ES-I3 (cell line): ENCODE measurements around the gene BFSP2.

ENCODE experiments used
- H3K36me3 ChIP-seq: 2 replicates; pipeline ENCODE4 v1.6.1; 2013; ENCODE audit warnings: mild to moderate bottlenecking, low read length, control low read depth, moderate library complexity; ENCODE audit not compliant: insufficient read depth
- H3K4me1 ChIP-seq: 2 replicates; pipeline ENCODE4 v1.6.1; 2013; ENCODE audit warnings: mild to moderate bottlenecking, control low read depth, low read length; ENCODE audit not compliant: insufficient read depth
- H3K9ac ChIP-seq: 2 replicates; pipeline ENCODE4 v1.6.1; 2013; ENCODE audit warnings: low read depth, mild to moderate bottlenecking, low read length, moderate library complexity
- H3K9me3 ChIP-seq: 2 replicates; pipeline ENCODE4 v1.6.1; 2013; ENCODE audit warnings: mild to moderate bottlenecking, low read length, moderate library complexity; ENCODE audit not compliant: control insufficient read depth, insufficient read depth

Gene BFSP2

DNA sequence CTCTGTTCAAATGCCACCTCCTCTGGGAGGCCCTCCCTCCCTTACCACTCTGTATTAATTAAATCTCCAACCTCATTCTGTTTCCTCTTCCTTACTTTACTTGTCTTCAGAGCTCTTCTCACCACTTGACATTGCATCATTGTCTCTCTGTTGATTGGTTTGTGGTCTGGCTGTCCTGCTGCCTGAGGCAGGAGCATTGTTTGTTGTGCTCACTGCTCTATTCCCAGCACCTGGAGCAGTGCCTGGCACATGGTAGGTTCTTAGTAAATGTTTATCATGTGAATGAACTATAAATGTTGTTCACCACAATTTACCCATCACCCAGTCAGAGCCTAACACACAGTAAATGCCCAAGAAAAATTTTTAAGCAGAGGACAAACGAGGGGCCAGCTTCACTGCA is 6.7 kb upstream of the BFSP2 start:
- Histone ChIP-seq H3K4me1 (no peaks in the 10 kb centered on the region), H3K9ac (no peak overlapping the region), H3K9me3 (no peaks in the 10 kb centered on the region), H3K36me3 (no peaks in the 10 kb centered on the region; the same call in 1 of the 2 replicates)

DNA sequence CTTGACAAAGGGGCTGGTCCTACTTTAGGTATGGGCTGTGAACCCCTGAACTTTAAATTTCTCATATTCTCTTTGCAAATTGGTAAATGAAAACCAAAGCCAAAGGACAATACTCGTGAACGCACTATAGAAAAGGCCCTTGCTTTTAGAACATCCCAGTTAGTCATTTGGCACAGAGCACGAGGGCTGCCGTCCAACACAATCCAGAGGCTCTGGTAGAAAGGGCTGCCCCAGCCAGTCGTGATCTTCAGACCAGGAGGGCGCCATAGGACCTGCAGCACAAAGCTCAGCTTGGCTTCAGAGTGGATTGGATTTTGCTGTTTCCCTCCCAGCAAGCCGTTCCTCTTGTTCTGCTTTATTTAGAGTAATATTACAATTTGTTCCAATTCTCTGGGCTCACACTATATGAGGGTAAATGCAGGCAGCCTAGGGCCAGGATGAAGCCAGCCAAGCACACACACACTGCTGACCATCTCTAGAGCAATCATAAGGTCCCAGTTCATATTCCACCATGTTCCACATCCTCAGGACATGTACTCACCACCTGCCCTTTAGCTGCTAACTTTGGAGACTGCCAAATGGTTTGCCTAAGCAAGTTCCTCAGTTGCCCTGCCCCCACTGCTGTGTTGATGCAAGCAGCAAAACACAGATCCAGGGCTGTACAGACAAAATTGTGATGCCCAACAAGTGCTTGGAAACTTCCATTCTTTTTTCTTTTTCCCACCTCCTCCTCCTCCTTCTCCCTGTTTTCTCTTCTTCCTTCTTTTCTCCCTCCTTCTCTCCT is 6.0 kb upstream of the BFSP2 start:
- Histone ChIP-seq H3K36me3 (no peaks in the 10 kb centered on the region; the same call in 1 of the 2 replicates), H3K4me1 (no peaks in the 10 kb centered on the region), H3K9ac (no peak overlapping the region), H3K9me3 (no peaks in the 10 kb centered on the region)

DNA sequence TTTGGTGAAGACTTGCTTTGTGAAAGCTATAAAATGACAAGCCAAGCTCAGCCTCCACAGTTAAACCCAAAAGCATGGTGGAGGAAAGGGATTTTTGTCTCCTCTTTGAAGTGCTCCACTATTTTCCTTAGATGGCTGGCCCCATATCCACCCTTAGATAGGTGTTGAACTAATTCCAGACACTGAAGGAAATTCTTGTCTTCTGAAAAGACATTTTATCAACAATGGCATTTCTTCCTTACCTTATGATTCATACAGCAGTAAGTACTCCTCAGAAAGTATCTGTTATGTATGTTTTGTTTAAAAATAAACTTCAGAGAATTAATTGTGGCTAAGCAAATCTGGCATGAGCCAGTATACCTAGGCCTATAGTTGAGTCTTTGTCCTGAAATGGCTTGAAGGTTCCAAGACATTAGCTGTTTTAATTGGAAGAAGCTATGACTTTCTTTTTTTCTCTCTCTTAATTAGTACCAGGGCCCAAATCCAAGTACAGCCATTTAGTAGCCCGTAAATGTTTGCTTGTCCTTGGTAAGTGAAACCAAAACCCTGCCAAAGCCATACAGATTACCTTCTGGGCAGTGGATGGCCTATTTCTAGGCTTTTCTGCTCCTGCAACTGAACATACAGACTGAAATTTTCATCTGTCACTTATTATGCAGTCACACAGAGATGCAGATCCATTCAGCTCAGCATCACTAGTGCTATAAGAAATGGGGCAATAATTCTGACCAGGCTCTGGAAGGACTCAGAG is 5.1 kb upstream of the BFSP2 start:
- H3K4me1 ChIP-seq = no peaks in the 10 kb centered on the region
- H3K9ac ChIP-seq = no peak overlapping the region
- no peaks in the 10 kb centered on the region for H3K9me3 ChIP-seq
- no peaks in the 10 kb centered on the region; the same call in 1 of the 2 replicates for H3K36me3 ChIP-seq

DNA sequence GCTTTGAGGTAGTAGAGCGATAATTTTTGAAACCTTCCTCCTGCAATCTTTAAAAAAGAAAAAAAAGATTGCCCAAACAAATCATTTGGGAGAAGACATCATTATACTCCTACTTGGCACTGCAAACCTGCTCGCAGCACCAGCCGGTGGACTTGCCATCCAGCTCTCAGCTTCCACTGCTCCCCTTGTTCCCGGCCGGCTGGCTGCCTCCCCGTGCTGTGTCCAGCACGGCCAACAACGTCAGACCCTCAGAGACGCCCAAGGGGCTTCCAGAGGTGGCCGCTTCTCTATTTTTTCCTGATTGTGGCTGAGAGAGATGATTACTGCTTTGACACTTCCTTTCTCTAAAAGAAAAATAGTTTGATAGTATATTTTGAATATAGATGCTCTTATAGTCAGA is 3.0 kb upstream of the BFSP2 start:
- no peaks in the 10 kb centered on the region for H3K9me3 ChIP-seq
- H3K4me1 ChIP-seq = no peaks in the 10 kb centered on the region
- H3K36me3 ChIP-seq = no peaks in the 10 kb centered on the region; the same call in 1 of the 2 replicates
- H3K9ac ChIP-seq = no peak overlapping the region

DNA sequence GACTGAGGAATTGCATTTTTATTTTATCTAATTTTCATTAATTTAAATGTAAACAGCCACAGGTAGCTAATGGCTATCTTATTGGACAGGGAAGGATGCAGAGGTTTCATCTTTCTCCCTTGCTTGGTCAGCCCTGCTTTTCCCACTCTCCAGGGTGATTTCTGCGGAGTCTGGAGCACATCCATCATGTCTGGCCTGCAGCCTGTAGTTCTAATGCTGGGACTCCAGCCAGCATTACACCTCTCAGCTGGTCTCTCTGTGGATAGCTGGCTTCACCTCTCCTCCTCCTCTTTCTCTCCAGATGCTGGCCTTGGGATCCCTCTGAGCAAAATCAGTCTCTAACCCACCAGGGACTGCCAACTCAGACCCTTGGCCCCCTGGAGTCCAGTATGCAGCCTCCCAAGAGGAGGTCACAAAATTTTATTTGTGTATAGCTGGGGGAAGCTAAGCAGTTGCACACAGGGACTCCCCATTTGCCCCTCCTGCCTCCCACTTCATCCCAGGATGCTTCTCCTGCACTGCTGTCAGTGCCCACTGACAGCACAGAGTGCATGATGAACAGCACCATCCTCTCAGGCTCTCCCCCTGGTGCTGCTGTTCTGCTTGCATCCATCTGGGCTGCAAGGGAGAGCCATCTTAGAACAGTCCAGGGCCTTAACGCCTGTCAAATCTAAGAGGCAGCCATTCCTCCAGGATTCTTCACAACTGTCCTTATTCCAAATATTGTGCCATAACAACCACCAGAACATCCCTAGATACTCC is 1.7 kb downstream of the BFSP2 start:
- H3K4me1 ChIP-seq = no peaks in the 10 kb centered on the region
- no peak overlapping the region for H3K9ac ChIP-seq
- no peaks in the 10 kb centered on the region for H3K9me3 ChIP-seq
- H3K36me3 ChIP-seq = no peaks in the 10 kb centered on the region

DNA sequence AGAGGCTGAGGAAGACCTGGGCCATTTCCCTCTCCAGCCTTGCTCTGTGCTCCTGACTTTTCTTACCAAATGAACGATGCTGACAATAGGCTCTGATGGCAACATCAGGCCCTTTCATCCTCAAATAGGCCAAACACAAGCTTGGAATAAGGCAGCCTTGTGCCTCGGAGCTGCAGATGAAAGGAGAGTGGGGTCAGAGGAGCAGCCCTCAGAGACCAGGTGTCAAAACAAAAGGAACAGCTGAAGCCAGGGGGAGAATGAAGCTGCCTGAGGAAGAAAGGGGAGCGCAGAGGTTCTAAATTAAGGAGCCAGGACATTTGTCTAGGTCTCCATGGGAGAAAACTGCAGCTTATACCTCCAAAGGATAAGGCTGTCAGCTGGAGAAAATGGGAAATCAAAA is 5.1 kb downstream of the BFSP2 start:
- Histone ChIP-seq H3K9ac (no peak overlapping the region), H3K9me3 (no peaks in the 10 kb centered on the region), H3K36me3 (no peaks in the 10 kb centered on the region), H3K4me1 (no peaks in the 10 kb centered on the region)

DNA sequence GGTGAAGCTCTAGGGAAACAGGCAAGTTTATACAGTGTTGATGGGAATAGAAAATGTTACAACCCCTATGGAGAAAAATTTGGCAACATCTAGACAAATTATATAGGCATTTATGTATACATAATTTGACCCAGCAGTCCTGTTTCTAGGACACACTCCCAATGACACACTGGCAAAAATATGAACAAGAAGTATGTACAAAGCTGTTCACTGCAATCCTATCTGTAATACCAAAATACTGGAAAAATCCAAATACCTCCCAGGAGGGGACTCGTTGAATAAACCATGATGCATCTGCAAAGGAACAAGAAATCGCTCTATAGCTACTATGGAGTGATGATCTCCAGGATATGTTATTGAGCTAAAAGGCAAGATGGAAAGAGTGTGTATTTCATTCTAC is 8.5 kb downstream of the BFSP2 start:
- Histone ChIP-seq H3K9me3 (no peaks in the 10 kb centered on the region), H3K9ac (no peak overlapping the region), H3K36me3 (no peaks in the 10 kb centered on the region), H3K4me1 (no peaks in the 10 kb centered on the region)

DNA sequence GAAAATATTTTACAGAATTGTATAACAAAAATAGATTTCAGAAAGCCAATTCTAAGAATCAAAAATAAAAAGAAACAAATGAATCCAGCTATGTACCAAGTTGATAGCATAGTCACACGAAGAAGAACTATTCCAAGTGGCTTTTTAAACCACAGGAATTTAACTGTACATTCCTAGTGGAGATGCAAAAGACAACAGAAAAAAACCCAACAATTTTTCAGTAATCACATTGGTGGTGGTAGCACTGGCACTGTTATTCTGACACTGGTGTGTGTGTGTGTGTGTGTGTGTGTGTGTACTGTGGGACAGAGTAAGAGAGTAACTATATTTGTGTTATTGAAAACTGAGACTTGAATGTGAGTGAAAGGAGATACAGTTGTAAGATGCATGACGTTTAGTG is 9.1 kb downstream of the BFSP2 start:
- Histone ChIP-seq H3K9me3 (no peaks in the 10 kb centered on the region), H3K4me1 (no peaks in the 10 kb centered on the region), H3K36me3 (no peaks in the 10 kb centered on the region), H3K9ac (no peak overlapping the region)

DNA sequence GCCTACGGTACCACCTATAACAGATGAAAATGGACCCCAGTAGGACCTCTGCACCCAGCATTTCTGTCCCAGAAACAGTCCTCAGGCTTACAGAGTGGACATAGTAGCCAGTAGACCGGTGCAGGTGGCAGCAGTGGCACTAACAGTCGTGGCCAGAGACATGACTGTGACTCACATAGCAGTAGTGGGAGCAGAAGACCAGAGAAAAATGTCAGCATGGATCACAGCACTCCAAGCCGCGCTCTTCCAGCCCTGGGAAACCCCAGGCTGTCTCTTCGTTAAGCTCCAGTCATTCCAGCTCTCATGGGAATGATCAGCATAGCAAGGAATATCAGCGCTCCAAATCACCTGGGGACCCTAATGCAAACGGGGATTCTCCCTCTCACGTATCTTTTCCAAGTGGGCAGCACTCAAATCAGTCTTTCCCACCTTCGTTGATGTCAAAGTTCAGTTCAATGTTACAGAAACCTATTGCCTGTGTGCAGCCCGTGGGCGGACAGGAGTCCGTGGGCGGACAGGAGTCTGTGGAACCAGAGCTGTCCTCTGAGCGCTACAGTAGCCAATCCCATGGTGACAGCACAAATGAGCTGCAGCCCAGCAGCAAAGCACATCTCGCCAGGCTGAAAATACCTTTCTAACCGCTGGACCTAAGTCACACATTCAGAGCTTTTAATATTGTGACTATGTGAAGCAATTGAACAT is 10.5 kb downstream of the BFSP2 start:
- Histone ChIP-seq H3K9ac (no peak overlapping the region), H3K36me3 (no peaks in the 10 kb centered on the region), H3K4me1 (no peaks in the 10 kb centered on the region), H3K9me3 (no peaks in the 10 kb centered on the region)

DNA sequence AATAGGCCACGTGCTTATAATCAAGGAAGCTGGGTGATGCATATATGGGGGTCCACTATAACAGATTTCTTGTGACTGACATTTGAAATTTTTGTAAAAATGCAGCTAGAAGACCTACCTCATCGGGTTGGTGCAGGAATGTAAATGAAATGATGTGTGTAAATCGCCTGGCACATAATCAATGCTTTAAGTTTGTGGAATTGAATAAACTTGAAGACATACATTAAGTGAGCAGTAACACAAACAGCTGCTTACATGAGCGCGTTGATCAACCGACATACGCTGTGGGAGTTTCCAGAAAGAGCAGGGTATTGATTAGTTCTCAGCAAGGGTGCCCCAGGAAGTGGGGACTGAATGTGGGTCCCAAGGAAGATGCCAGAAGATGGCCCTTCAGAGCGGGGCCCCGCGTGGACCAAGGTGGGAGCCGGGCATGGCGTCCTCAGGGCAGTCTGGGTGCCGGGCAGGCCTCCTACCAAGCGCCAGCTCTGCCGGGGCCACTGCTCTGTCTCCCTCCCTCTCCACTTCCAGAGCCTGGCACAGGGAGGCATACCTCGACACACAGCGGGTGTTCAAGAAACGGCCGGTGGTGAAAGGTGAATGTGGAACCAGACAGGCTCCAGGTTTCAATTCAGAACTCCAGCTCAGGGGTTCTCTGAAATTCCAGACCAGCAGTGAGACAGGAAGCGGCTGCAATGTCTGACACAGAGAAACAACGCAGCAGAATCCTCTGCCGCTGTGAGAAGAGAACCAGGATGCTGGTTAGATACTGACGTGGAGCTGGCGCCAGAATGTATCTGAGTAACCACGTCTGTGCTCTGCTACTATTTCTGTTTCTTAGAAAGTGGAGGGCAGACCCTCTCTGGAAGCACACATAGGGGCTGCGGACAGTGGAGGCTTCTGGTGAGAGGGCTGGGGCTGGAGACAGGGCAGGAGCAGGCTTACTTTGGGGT is 12.6 kb downstream of the BFSP2 start:
- H3K4me1 ChIP-seq = no peaks in the 10 kb centered on the region
- H3K36me3 ChIP-seq = no peaks in the 10 kb centered on the region
- no peak overlapping the region for H3K9ac ChIP-seq
- no peaks in the 10 kb centered on the region for H3K9me3 ChIP-seq

DNA sequence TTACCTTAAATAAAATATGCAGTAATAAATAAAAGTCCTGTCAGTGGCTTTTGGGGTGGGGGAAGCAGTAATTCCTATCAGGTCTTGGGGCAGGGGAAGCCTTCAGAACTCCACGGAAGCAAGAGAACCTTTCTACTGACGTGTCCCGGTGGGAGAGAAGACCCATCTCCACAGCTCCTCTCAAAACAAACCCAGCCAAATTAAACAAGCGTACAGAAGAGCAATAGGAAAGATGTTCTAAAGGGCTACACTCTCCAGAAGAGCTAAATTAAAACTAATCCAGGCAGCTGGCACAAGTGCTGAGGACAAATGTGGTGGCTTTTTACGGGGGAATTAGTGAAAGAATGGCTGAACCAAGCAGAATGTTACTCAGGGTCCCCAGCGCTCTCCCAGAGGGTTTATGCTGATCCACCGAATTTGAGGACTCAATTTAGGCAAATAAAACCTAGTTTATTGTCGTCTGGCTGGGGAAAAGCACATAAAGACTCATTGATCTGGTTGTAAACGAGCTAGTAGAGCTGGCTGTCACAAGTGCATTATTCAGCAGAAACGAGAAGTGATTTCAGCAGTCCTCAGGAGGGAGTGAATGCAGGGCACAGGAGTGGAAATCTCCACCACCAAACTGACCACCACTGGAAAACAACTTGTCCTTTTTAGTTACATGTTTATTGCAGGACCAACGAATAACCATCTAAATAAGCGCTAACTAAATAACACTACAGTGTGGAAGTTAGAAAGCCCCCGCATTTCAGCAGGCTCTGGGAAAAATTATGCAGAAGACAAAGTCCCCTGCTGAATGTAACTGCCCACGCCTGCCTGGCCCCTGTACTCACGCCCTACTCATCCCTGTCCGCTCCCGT is 13.5 kb downstream of the BFSP2 start:
- Histone ChIP-seq H3K36me3 (no peaks in the 10 kb centered on the region), H3K4me1 (no peaks in the 10 kb centered on the region), H3K9me3 (no peaks in the 10 kb centered on the region), H3K9ac (no peak overlapping the region)

DNA sequence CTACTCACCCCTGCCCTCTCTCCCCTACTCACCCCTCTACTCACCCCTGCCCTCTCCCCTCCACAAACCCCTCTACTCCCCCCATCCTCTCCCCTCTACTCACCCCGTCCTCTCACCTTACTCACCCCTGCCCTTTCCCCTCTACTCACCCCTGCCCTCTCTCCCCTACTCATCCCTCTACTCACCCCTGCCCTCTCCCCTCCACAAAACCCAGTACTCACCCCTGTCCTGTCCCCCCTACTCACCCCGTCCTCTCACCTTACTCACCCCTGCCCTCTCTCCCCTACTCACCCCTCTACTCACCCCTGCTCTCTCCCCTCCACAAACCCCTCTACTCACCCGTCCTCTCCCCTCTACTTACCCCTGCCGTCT is 14.2 kb downstream of the BFSP2 start:
- H3K9me3 ChIP-seq = no peaks in the 10 kb centered on the region
- H3K36me3 ChIP-seq = no peaks in the 10 kb centered on the region
- no peaks in the 10 kb centered on the region for H3K4me1 ChIP-seq
- no peak overlapping the region for H3K9ac ChIP-seq

DNA sequence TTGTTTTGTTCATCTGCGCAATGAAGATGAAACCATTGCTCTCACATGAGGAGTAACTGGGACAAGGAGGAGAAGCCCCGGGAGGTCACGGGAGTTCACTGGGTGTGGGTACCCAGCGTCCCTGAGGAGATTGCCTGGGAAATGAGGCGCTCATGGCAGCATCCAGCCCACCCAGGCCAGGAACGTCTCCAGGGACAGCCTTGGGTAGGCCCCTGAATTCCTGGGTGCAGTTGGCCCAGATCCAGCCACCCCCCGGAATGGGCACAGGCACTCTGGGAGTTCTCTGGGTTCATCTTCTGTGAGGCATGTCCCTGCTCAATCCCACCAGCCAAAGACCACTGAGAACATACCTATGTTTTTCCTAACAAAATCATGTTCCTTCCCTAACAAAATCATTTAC is 18.5 kb downstream of the BFSP2 start:
- H3K4me1 ChIP-seq = no peaks in the 10 kb centered on the region
- H3K9me3 ChIP-seq = no peaks in the 10 kb centered on the region
- no peak overlapping the region for H3K9ac ChIP-seq
- H3K36me3 ChIP-seq = no peaks in the 10 kb centered on the region
